ENCODE measurements around the gene MARCHF9.

Gene MARCHF9

GRCh38 chr12:57759360-57759980 lies 4.6 kb downstream of the MARCHF9 start:
- ChIA-PET POLR2A (no interaction called here), CTCF (interaction anchor here (0.7 to 1.9 kb wide), 11 partner anchors 8 to 138 kb away, joined by 3 to 10 read pairs (median 4); partner anchors contain the start of genes CYP27B1 and TSFM)
- DNase-seq (ENCODE audit: low read depth, low spot score), result no peak
- peak; percentile 28 for TF ChIP-seq CTCF (IDR thresholded peaks at IDR 0.05; ENCODE audit: insufficient read depth, low read length, missing control alignments)
- no peak overlapping the region for H3K4me3 ChIP-seq (ENCODE audit: low read depth, low read length)

GRCh38 chr12:57760347-57760982 lies 5.6 kb downstream of the MARCHF9 start:
- TF ChIP-seq CTCF (IDR thresholded peaks at IDR 0.05; ENCODE audit: insufficient read depth, low read length, missing control alignments), result no peak
- ChIA-PET POLR2A (no interaction called here), CTCF (interaction anchor here (0.6 to 1.9 kb wide), 8 partner anchors 8 to 145 kb away, joined by 3 to 10 read pairs (median 3); partner anchors contain the start of genes CDK4, EEF1AKMT3 and METTL1)
- H3K4me3 ChIP-seq (ENCODE audit: low read depth, low read length), result no peak overlapping the region
- DNase-seq (ENCODE audit: low read depth, low spot score), result no peak

- DNase-seq (ENCODE audit: low read depth, low spot score), result no peak
- no peak overlapping the region for H3K4me3 ChIP-seq (ENCODE audit: low read depth, low read length)
- no peak for TF ChIP-seq CTCF (IDR thresholded peaks at IDR 0.05; ENCODE audit: insufficient read depth, low read length, missing control alignments)
- ChIA-PET CTCF (interaction anchor here (0.7 to 2.2 kb wide), 3 partner anchors 9 to 177 kb away, joined by 3 to 6 read pairs (median 4); partner anchors contain the start of gene CDK4), POLR2A (no interaction called here)
Measured at GRCh38 chr12:57761391-57761998, 6.6 kb downstream of the MARCHF9 start.

- POLR2A ChIA-PET, result no interaction called here
- no peak for DNase-seq (ENCODE audit: low read depth, low spot score)
- CTCF ChIA-PET, result interaction anchor here (2.2 kb wide), 1 partner anchor 178 kb away, joined by 6 read pairs; no protein-coding TSS in a partner anchor
- H3K4me3 ChIP-seq (ENCODE audit: low read depth, low read length), result no peak overlapping the region
- no peak for TF ChIP-seq CTCF (IDR thresholded peaks at IDR 0.05; ENCODE audit: insufficient read depth, low read length, missing control alignments)
Measured at GRCh38 chr12:57762463-57762862, 7.6 kb downstream of the MARCHF9 start.

- ChIA-PET CTCF (interaction anchor here (0.9 to 5.4 kb wide), 11 partner anchors 8 to 180 kb away, joined by 3 to 44 read pairs (median 3); no protein-coding TSS in a partner anchor), POLR2A (no interaction called here)
- no peak overlapping the region for H3K4me3 ChIP-seq (ENCODE audit: low read depth, low read length)
- TF ChIP-seq CTCF (IDR thresholded peaks at IDR 0.05; ENCODE audit: insufficient read depth, low read length, missing control alignments), result no peak
- no peak for DNase-seq (ENCODE audit: low read depth, low spot score)
Measured at GRCh38 chr12:57763881-57764661, 9.2 kb downstream of the MARCHF9 start.
